GM18511 (cell line): ENCODE measurements around the gene PCDHB6.
"Not testable (repeated sequence)": the region's sequence is repeated elsewhere in the genome, so short reads cannot be mapped to it uniquely, and the experiment has no call there.

Source experiments
- ATAC-seq: cut with Tn5 transposase; IDR thresholded peaks from one replicate; pipeline ENCODE4 v1.9.1; 2021; ENCODE audit warnings: mild to moderate bottlenecking, moderate library complexity; ENCODE audit not compliant: unreplicated experiment

Gene PCDHB6

DNA sequence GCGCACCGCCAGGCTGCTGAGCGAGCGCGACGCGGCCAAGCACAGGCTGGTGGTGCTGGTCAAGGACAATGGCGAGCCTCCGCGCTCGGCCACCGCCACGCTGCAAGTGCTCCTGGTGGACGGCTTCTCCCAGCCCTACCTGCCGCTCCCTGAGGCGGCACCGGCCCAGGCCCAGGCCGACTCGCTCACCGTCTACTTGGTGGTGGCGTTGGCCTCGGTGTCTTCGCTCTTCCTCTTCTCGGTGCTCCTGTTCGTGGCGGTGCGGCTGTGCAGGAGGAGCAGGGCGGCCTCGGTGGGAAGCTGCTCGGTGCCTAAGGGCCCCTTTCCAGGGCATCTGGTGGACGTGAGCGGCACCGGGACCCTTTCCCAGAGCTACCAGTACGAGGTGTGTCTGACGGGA, 51.8 kb downstream of the PCDHB6 start:
- ATAC-seq, result not testable (repeated sequence)
